HEK293T (cell line): ENCODE results near the gene SLC9C2.

Experiments used
- BHLHE40 ChIP-seq: fragments of 450-650 bp; IDR thresholded peaks from 2 replicates; pipeline ENCODE4 v1.6.1; 2016; ENCODE audit warnings: mild to moderate bottlenecking, moderate library complexity, borderline replicate concordance
- ELF4 ChIP-seq: fragments of 450-650 bp; IDR thresholded peaks from 2 replicates; pipeline ENCODE4 v1.6.1; 2017; ENCODE audit warnings: antibody characterized with exemption
- FOXA1 ChIP-seq: fragments of 450-650 bp; IDR thresholded peaks from 2 replicates; pipeline ENCODE4 v1.6.1; 2016; ENCODE audit warnings: mild to moderate bottlenecking
- SUZ12 ChIP-seq: fragments of 450-650 bp; IDR thresholded peaks from 2 replicates; pipeline ENCODE4 v1.6.1; 2016; ENCODE audit warnings: mild to moderate bottlenecking
- TARDBP ChIP-seq: fragments of 450-650 bp; IDR thresholded peaks from 2 replicates; pipeline ENCODE4 v1.6.1; 2016
- ZNF384 ChIP-seq: fragments of 450-650 bp; IDR thresholded peaks from 2 replicates; pipeline ENCODE4 v1.6.1; 2016

- TF ChIP-seq TARDBP (no peak), ZNF384 (no peak), SUZ12 (no peak), ELF4 (no peak), BHLHE40 (no peak), FOXA1 (no peak)
Observed at GRCh38 chr1:173590557-173590956, 12.3 kb downstream of the SLC9C2 start.
